PFSK-1 (cell line): ENCODE measurements around the gene ORMDL3.

Experiments
- FOXP2 ChIP-seq: optimal IDR thresholded peaks from 2 replicates; pipeline ENCODE3; 2011; ENCODE audit warnings: borderline replicate concordance, control low read depth, inconsistent platforms; ENCODE audit not compliant: insufficient read depth; ENCODE audit errors: extremely low read length, extremely low read depth
- POLR2AphosphoS5 ChIP-seq: IDR thresholded peaks from 2 replicates; pipeline ENCODE4 v1.6.1; 2012; ENCODE audit warnings: low read depth, mild to moderate bottlenecking, control low read depth, low read length, moderate library complexity
- REST ChIP-seq, 2 experiments: IDR thresholded peaks; 2 replicates each; pipeline versions ENCODE4 v1.6.1 to v1.8.0; 2011 to 2012; ENCODE audit warnings: low read depth in 2 of 2, low read length in 2 of 2, control low read depth in 1 of 2, inconsistent platforms in 1 of 2, mild to moderate bottlenecking in 1 of 2, moderate library complexity in 1 of 2; ENCODE audit not compliant: insufficient read depth in 1 of 2
- SIN3A ChIP-seq: IDR thresholded peaks from 2 replicates; pipeline ENCODE4 v1.6.1; 2012; ENCODE audit warnings: mild to moderate bottlenecking, low read length, moderate library complexity, borderline replicate concordance; ENCODE audit not compliant: insufficient read depth
- TAF1 ChIP-seq: IDR thresholded peaks from 2 replicates; pipeline ENCODE4 v1.6.1; 2012; ENCODE audit warnings: low read length, control low read depth, borderline replicate concordance; ENCODE audit not compliant: insufficient read depth

Gene ORMDL3

GRCh38 chr17:39944393-39944711 is 17.0 kb upstream of the ORMDL3 start:
- TF ChIP-seq POLR2AphosphoS5, result no peak
- TF ChIP-seq TAF1, result no peak
- no peak for TF ChIP-seq REST (IDR thresholded peaks at IDR 0.05; ENCODE audit: insufficient read depth in 1 of 2, low read depth in 2 of 2, low read length in 2 of 2)
- TF ChIP-seq SIN3A, result no peak
- TF ChIP-seq FOXP2, result no peak

- no peak for TF ChIP-seq FOXP2
- TF ChIP-seq REST (IDR thresholded peaks at IDR 0.05; ENCODE audit: insufficient read depth in 1 of 2, low read depth in 2 of 2, low read length in 2 of 2), result no peak
- no peak for TF ChIP-seq TAF1
- no peak for TF ChIP-seq POLR2AphosphoS5
- no peak for TF ChIP-seq SIN3A
Observed at GRCh38 chr17:39943702-39944392, 16.4 kb upstream of the ORMDL3 start.

GRCh38 chr17:39939588-39940419 is 12.4 kb upstream of the ORMDL3 start:
- peak; percentile 23 for TF ChIP-seq FOXP2
- TF ChIP-seq TAF1, result no peak
- no peak for TF ChIP-seq POLR2AphosphoS5

- TF ChIP-seq TAF1 (no peak), POLR2AphosphoS5 (no peak), FOXP2 (no peak), REST (IDR thresholded peaks at IDR 0.05; ENCODE audit: insufficient read depth in 1 of 2, low read depth in 2 of 2, low read length in 2 of 2) (no peak), SIN3A (no peak)
Observed at GRCh38 chr17:39939106-39939505, 11.7 kb upstream of the ORMDL3 start.

- TF ChIP-seq SIN3A (no peak), REST (IDR thresholded peaks at IDR 0.05; ENCODE audit: insufficient read depth in 1 of 2, low read depth in 2 of 2, low read length in 2 of 2) (no peak), FOXP2 (no peak), TAF1 (no peak), POLR2AphosphoS5 (no peak)
Observed at GRCh38 chr17:39938140-39938869, 10.9 kb upstream of the ORMDL3 start.
